ENCODE data around the gene PRIMA1.

PRIMA1 gene

DNA sequence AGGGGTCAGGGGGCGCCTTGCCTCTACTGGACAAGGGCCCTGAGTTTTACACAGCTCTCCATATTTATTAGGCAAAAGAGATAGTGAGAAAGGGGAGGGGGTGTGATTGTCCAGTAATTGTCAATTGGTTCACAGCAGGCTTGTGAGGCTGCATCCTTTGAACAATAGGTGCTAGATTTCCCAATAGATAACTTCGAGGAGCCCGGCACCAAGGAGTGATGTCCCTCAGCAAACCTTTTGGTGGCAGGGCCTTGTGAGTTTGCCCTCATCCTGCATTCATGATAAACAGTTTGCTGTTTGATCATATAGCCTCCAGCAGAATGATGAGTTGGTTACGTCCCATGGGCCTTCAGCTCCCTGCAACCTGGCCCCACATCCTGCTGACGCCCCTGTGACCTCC is 2.7 kb upstream of the PRIMA1 start:
- peaks cover 10% of the 10 kb centered on the region for H3K4me1 ChIP-seq (ENCODE audit: control insufficient read depth, insufficient read depth, low read length)
- no peaks in the 10 kb centered on the region for H3K9me3 ChIP-seq (ENCODE audit: control insufficient read depth, low read length)
- peaks cover 8% of the 10 kb centered on the region for H3K27me3 ChIP-seq (ENCODE audit: control insufficient read depth, insufficient read depth, low read length)
- H3K36me3 ChIP-seq (ENCODE audit: control insufficient read depth, insufficient read depth, low read length), result no peaks in the 10 kb centered on the region
- no peak overlapping the region for H3K9ac ChIP-seq (ENCODE audit: low read length)
- H3K4me3 ChIP-seq (ENCODE audit: low read length), result no peak overlapping the region

DNA sequence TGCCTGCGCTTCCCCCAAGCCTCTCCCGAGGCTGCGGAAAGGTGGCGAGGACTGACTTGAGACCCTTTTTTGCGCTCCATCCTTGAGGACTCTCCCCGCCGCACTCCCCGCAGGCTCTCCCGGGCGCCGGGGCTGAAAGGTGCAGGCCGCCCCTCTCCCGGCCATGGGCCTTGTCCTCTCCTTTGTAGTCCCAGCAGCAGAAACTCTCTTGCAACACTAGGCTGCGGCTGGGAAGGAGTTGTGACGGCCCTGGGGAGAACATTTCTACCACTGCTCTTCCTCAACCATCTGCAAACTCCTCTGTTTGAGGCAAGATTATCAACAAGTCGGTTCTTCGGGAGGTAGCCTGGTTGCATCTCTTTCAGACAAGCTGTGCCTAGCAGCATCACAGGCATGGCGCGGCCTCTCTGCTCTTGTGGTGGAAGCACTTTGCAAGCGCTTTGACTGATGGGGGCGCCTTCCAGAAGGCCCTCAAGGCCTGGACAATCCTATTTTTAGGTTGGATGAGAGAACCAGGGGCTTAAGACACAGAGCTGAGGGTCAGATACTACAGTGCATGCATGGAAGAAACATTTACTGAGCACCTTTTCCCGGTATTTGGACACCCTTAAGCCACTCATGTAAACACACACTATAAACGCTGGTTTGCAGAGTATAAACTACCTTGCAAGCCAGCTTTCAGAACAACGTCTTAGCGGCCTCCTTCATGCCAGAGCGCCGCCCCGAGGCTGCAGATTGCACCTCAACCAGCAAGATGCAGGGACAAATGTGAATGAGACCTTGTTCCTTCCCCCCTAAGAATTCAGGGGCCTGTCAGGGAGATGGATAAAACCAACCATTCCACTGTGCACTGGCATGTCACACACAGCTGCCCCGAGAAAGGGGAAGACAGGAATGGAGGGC is 1.2 kb upstream of the PRIMA1 start:
- Histone ChIP-seq H3K36me3 (ENCODE audit: control insufficient read depth, insufficient read depth, low read length) (no peaks in the 10 kb centered on the region), H3K4me1 (ENCODE audit: control insufficient read depth, insufficient read depth, low read length) (peaks cover 10% of the 10 kb centered on the region), H3K4me3 (ENCODE audit: low read length) (no peak overlapping the region), H3K27me3 (ENCODE audit: control insufficient read depth, insufficient read depth, low read length) (peaks cover 8% of the 10 kb centered on the region), H3K9me3 (ENCODE audit: control insufficient read depth, low read length) (no peaks in the 10 kb centered on the region), H3K9ac (ENCODE audit: low read length) (no peak overlapping the region)

DNA sequence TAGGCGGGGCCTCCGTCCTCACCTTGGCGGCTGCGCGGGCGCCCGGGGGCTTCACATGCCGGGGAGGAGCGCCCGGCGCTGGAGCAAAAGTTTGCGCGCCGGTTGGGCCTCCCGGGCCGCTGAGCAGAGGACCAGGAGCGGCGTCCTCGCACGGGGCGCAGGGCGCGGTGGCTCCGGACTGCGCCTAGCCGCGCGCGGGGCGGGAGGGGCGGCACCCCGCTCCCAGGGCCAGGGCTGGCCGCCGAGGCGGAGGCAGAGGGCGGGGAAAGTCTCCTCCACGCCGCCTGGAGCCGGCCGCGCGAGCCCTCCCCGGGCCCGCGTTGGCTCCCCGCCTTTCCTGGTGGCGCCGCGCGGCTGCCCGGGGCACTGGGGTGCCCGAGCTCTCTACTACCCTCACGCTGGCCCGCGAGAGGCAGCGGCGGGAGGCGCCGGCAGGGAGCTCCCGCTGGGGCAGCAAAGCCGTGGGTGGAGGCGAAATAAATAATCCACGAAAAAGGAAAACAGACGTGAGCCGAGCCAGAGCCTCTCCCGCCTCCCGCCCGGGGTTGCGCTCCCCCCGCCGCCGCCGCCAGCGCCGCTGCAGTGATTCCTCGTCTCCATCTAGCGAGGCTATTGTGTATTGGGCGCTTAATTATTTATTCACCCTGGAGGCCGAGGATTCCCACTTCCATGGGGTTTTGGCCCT is 400 bp upstream of the PRIMA1 start:
- H3K36me3 ChIP-seq (ENCODE audit: control insufficient read depth, insufficient read depth, low read length), result no peaks in the 10 kb centered on the region
- peaks cover 8% of the 10 kb centered on the region for H3K27me3 ChIP-seq (ENCODE audit: control insufficient read depth, insufficient read depth, low read length)
- H3K9ac ChIP-seq (ENCODE audit: low read length), result peak overlapping the region; percentile 51
- H3K4me1 ChIP-seq (ENCODE audit: control insufficient read depth, insufficient read depth, low read length), result peaks cover 10% of the 10 kb centered on the region
- H3K4me3 ChIP-seq (ENCODE audit: low read length), result no peak overlapping the region
- H3K9me3 ChIP-seq (ENCODE audit: control insufficient read depth, low read length), result no peaks in the 10 kb centered on the region

DNA sequence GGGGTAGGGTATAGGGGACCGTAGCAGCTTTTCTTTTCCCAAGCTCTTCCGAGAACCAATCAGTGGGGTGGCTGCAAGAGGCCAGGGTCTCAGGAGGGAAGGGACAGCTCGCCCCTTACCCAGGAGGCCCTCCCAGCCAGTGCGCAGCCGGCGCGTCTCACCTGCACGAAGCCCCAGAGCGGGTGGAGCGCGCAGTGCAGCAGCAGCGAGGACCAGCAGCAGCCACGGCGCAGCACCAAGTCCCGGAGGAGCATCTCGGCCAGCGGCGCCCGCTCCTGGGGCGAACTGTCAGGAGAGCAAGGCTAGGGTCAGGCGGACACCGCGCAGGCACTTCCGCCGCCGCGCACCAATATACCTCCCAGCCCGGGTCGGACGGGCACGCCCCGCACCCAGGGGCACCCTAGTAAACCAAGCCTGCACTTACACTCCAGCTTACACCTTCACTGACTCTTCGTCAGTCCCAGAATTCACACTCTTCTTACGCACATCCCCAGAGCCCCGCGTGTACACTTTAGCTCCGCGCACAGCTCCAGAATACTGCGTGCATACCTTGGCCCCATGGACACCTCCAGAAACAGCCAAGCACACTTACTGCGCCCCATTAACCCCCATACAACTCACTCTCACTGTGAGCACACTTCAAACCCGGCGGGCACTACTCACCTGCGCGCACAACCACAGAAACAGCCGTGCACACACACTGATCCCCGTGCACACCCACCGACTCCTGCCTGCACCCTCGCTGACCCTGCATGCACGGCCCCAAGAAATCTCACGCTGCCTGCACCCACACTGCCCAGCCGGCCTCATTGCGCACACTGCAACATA is 606 bp downstream of the PRIMA1 start:
- no peaks in the 10 kb centered on the region for H3K9me3 ChIP-seq (ENCODE audit: control insufficient read depth, low read length)
- peaks cover 10% of the 10 kb centered on the region for H3K4me1 ChIP-seq (ENCODE audit: control insufficient read depth, insufficient read depth, low read length)
- H3K4me3 ChIP-seq (ENCODE audit: low read length), result no peak overlapping the region
- no peaks in the 10 kb centered on the region for H3K36me3 ChIP-seq (ENCODE audit: control insufficient read depth, insufficient read depth, low read length)
- H3K27me3 ChIP-seq (ENCODE audit: control insufficient read depth, insufficient read depth, low read length), result peaks cover 8% of the 10 kb centered on the region
- no peak overlapping the region for H3K9ac ChIP-seq (ENCODE audit: low read length)

DNA sequence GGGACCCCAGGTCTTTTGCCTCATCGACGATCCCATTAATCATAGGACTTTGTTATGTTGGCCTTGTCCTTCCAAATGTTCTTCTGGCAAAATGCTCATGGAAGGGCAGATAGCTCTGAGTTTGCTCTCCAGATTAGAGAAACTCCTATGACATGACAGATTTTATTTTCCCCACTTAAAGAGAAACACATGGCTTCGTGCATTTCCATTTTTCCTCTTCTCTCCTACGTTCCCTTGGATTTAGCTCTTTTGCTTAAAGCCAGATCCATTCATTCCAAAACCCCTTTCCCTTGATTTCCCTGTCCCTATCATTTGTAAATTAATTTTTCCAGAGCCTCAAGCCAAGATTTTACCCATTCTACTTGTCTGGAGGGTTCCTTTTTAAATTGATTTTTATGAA is 2.9 kb downstream of the PRIMA1 start:
- peaks cover 18% of the 10 kb centered on the region for H3K4me1 ChIP-seq (ENCODE audit: control insufficient read depth, insufficient read depth, low read length)

DNA sequence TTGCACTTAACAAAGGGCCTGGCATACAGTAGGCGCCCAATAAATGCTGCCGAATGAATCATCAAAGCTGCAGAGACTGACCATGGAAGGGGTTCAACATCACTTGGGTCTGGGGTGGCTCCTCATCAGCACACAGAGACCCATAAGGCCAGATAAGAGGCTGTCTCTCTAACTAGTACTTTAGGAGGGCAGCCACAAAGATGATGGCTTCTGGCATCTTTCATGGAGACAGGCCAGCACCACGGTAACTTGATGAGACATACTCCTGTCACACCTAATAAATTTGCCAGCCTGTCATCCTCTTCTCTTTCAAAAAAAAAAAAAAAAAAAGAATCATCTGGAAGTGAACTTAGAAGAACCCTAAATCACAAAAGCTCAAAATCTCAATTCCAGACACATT is 3.4 kb downstream of the PRIMA1 start:
- no peak overlapping the region for H3K9ac ChIP-seq (ENCODE audit: low read length)
- H3K27me3 ChIP-seq (ENCODE audit: control insufficient read depth, insufficient read depth, low read length), result peaks cover 8% of the 10 kb centered on the region
- H3K36me3 ChIP-seq (ENCODE audit: control insufficient read depth, insufficient read depth, low read length), result no peaks in the 10 kb centered on the region
- no peak overlapping the region for H3K4me3 ChIP-seq (ENCODE audit: low read length)
- peaks cover 23% of the 10 kb centered on the region for H3K4me1 ChIP-seq (ENCODE audit: control insufficient read depth, insufficient read depth, low read length)
- no peaks in the 10 kb centered on the region for H3K9me3 ChIP-seq (ENCODE audit: control insufficient read depth, low read length)

More for the DNA sequence above, 2.9 kb downstream of the PRIMA1 start:
- Histone ChIP-seq H3K9ac (ENCODE audit: low read length) (no peak overlapping the region), H3K36me3 (ENCODE audit: control insufficient read depth, insufficient read depth, low read length) (no peaks in the 10 kb centered on the region), H3K27me3 (ENCODE audit: control insufficient read depth, insufficient read depth, low read length) (peaks cover 8% of the 10 kb centered on the region), H3K4me3 (ENCODE audit: low read length) (no peak overlapping the region), H3K9me3 (ENCODE audit: control insufficient read depth, low read length) (no peaks in the 10 kb centered on the region)

DNA sequence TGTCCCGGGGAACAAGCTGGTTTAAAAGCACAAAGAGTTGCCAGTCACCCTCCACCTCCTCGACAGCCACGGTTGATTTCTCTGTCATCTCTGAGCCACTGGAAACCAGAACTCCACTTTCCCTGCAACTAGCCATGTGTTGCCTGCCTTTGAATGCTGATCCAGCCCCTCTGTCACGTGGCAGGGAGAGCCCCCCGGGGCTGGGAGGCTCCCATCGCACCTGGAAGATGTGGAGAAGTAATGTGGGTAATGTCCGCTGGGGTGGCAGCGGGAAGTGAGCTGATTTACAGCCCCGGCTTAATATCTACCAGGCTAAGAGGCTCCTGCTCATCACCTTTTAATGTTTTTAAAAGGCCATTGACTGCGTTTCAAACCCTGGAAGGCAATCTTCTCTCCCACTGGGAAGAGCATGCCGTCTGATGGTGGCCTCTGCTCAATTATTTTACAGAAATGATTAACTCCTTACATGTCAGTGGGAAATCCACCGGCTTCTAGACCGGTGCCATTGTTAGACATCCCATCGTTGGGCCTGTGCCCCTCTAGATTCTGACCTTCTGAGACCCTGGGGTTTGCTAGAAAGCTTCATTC is 7.4 kb downstream of the PRIMA1 start:
- H3K9me3 ChIP-seq (ENCODE audit: control insufficient read depth, low read length), result no peaks in the 10 kb centered on the region
- no peaks in the 10 kb centered on the region for H3K27me3 ChIP-seq (ENCODE audit: control insufficient read depth, insufficient read depth, low read length)
- H3K36me3 ChIP-seq (ENCODE audit: control insufficient read depth, insufficient read depth, low read length), result no peaks in the 10 kb centered on the region
- peaks cover 33% of the 10 kb centered on the region for H3K4me1 ChIP-seq (ENCODE audit: control insufficient read depth, insufficient read depth, low read length)
- no peak overlapping the region for H3K9ac ChIP-seq (ENCODE audit: low read length)
- no peak overlapping the region for H3K4me3 ChIP-seq (ENCODE audit: low read length)

DNA sequence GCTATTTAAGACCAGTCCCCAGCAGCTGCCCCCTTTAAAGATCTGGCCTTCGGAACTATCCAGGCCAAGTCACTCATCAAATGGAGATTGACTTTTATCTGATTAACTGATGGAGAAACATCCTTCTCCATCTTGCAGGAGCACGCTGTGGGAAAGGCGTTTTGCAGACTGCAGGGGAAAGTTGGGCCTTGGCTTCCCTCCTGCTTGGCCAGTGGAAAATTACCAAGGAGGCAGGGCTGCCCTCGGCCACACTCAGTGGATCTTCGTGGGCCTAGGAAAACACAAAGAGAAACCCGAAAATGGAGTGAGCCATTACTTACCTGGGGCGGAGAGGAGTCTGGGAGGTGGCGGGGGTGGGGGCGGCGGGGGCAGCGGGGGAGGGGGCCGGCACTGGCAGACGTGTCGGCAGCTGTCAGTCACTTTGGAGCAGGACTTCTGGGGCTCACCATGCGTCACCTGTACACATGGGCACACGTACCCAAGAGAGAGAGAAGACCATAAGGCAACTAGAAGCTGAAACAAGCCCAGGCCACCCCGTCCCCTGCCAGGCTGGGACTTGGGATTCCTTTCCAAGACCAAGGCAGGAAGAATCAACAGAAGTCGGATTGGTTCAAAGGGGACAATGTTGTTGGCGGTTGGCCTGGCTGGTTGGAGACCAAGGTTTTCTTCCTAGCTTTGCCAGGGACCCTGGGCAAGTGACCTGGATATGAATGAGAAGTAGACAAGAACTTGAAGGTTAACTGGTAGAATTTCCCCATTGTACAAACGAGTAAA is 9.2 kb downstream of the PRIMA1 start:
- H3K9ac ChIP-seq (ENCODE audit: low read length), result no peak overlapping the region
- H3K36me3 ChIP-seq (ENCODE audit: control insufficient read depth, insufficient read depth, low read length), result no peaks in the 10 kb centered on the region
- no peaks in the 10 kb centered on the region for H3K27me3 ChIP-seq (ENCODE audit: control insufficient read depth, insufficient read depth, low read length)
- H3K4me3 ChIP-seq (ENCODE audit: low read length), result no peak overlapping the region
- H3K9me3 ChIP-seq (ENCODE audit: control insufficient read depth, low read length), result no peaks in the 10 kb centered on the region
- peaks cover 33% of the 10 kb centered on the region for H3K4me1 ChIP-seq (ENCODE audit: control insufficient read depth, insufficient read depth, low read length)

DNA sequence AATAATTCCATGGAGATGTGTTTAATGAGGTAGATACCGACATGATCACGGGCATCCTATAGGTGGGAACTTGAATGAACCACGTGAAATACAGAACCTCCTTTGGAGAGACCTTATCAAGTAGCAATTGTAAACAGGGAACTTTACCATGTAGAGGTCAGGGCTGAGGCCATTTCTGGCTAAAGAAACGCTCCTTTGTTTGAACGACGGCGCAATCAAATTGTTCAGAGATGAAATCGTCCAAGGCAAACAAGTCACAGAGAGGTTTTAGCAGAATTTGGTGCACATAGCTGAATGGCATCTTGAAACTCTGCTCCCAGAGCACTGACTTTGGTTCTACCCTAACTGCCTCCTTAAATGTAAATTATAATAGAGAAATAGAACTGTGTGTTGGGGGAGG is 9.8 kb downstream of the PRIMA1 start:
- Histone ChIP-seq H3K36me3 (ENCODE audit: control insufficient read depth, insufficient read depth, low read length) (no peaks in the 10 kb centered on the region), H3K4me1 (ENCODE audit: control insufficient read depth, insufficient read depth, low read length) (peaks cover 33% of the 10 kb centered on the region), H3K4me3 (ENCODE audit: low read length) (no peak overlapping the region), H3K27me3 (ENCODE audit: control insufficient read depth, insufficient read depth, low read length) (no peaks in the 10 kb centered on the region), H3K9me3 (ENCODE audit: control insufficient read depth, low read length) (no peaks in the 10 kb centered on the region), H3K9ac (ENCODE audit: low read length) (no peak overlapping the region)

DNA sequence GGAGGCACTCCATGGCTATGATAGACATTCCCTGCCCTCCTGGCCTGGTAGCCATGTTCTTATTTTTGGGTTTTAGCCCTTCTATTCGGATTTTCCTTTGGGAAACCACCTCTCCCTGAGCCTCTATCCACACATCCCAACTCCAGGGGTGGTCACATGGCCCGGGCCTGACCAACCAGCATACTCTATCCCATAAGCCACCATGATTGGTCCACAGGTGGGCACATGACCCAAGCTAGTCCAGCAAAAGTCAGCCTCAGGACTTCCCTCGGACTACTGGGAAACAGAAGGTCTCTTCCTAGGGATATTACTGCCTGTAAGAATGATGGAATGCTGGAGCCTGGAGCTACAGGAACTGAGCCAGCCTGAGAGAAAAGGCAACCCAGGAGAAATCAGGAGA is 12.5 kb downstream of the PRIMA1 start:
- H3K9ac ChIP-seq (ENCODE audit: low read length), result no peak overlapping the region
- no peak overlapping the region for H3K4me3 ChIP-seq (ENCODE audit: low read length)
- no peaks in the 10 kb centered on the region for H3K36me3 ChIP-seq (ENCODE audit: control insufficient read depth, insufficient read depth, low read length)
- H3K4me1 ChIP-seq (ENCODE audit: control insufficient read depth, insufficient read depth, low read length), result peaks cover 37% of the 10 kb centered on the region
- no peaks in the 10 kb centered on the region for H3K9me3 ChIP-seq (ENCODE audit: control insufficient read depth, low read length)
- no peaks in the 10 kb centered on the region for H3K27me3 ChIP-seq (ENCODE audit: control insufficient read depth, insufficient read depth, low read length)

DNA sequence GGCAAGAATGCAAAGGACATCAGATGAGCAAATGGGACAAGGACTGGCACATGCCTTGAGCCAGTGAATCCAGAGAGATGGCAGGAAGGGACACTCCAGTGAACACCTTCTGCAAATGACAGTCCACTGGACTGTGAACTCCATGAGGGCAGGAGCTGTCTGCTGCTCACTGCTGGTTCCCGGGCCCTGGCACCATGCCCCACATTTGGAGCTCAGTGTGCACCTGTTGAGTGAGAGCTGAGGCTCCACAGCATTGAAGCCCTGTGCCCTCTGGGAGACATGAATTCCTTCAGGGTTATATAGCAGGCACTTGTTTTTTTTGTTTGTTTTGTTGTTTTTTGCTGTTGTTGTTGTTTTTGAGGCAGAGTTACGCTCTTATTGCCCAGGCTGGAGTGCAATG is 13.1 kb downstream of the PRIMA1 start:
- Histone ChIP-seq H3K9me3 (ENCODE audit: control insufficient read depth, low read length) (no peaks in the 10 kb centered on the region), H3K27me3 (ENCODE audit: control insufficient read depth, insufficient read depth, low read length) (no peaks in the 10 kb centered on the region), H3K4me3 (ENCODE audit: low read length) (no peak overlapping the region), H3K36me3 (ENCODE audit: control insufficient read depth, insufficient read depth, low read length) (no peaks in the 10 kb centered on the region), H3K9ac (ENCODE audit: low read length) (no peak overlapping the region), H3K4me1 (ENCODE audit: control insufficient read depth, insufficient read depth, low read length) (peaks cover 32% of the 10 kb centered on the region)

Measured in mucosa of stomach (tissue), 1 donor.